ENCODE measurements around the gene LRRN1. TPM values are rescaled to one million over a fixed set of nuclear protein-coding genes. Genes with fewer than 3 reads are reported as not detected.
"Not testable (repeated sequence)": the region's sequence is repeated elsewhere in the genome, so short reads cannot be mapped to it uniquely, and the experiment has no call there.

Gene LRRN1
- total RNA-seq, 1 donor from 2014 or later = 21.4 TPM

DNA sequence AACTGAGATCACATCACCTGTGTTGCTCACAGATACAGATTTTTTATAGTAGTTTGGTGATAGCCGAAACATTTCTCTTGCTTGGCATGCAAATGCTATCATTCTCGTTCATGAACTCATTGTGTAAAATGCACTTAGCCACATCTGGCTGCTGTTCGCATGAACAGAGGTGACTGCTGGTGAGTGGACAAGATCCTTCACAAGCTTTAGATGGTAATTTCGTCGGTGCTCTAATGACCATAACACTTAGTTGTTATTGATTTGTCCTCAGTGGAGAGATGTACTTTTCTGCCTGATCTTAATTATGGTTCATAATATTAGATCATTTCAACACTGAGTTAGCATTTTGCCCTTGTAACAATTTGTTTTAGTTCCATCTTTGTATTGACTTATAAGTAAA lies 13.8 kb downstream of the LRRN1 start:
- DNase-seq = no peak

- DNase-seq = no peak
These were observed 16.0 kb downstream of the LRRN1 start for GRCh38 chr3:3815206-3815605.

DNA sequence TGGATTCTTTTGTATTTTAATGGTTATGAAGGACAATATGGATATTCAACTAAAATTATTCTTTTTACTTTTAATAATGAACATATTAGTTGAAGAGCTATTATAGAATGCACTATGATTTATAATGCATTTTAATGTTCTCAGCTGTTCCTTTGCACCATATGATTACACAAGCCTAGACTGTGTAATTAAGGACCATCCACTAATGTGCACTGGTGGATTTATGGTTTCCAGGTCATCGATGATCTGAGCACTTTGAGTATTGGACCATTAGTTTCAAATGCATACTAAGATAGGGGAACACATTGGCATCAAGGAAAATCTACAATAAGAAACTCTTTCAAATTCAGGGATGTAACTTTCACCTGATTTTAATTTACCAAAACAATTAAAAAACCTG lies 16.8 kb downstream of the LRRN1 start:
- DNase-seq = no peak

DNA sequence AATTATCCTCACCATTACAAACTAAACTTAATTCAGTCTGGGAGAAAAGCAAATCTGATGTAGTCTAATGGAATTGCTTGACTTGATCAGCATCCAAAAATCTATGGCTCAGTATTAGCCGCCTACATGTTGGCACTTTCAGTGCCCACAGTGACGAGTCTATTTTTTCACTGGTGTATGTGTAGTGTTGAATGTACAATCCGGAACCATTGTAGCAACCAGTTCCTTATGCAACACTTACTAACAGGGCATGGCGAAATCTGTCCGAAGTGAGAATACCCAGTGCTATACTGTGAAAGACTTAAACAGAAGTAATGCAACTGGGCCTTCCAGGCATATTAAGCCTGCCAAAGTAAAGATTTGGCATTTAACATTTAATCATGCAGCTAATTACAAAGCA lies 18.6 kb downstream of the LRRN1 start:
- no peak for DNase-seq

DNA sequence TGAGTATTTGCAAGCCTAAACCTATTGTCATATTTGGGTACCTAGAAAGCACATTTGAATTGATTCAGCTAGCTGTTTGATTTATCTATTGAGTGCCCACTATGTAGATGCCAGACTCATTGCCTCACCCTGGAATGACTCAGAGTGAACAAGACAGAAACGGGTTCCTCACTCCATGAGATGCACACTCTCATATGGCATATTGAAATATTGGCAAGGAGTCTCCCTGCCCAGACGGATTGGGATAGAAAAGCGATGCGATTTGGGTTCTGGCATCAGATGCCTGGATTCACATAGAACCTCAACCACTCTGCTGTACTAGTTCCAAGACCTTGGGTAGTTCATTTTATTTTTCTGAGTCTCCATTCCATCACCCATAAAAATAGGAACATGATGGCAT lies 22.5 kb downstream of the LRRN1 start:
- no peak for DNase-seq

DNA sequence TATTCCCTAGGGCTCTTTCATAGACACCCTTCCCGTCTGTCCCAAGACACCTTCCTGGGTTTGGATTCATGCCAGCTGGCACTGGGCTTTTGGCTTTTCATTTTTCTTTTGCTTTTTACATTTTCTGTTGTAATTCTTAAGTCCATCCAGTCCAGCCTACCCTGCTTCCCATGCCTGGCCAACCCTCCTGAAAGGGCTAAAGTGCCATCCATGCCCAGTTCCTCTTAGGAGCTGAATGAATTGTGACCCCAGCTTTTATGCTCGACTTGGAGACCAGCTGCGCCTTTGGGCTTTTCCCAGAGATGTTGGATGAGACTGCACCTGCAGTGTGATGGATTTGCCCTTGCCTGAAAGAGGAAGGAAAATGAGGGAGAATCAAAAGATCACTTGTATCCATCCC lies 25.8 kb downstream of the LRRN1 start:
- no peak for DNase-seq

DNA sequence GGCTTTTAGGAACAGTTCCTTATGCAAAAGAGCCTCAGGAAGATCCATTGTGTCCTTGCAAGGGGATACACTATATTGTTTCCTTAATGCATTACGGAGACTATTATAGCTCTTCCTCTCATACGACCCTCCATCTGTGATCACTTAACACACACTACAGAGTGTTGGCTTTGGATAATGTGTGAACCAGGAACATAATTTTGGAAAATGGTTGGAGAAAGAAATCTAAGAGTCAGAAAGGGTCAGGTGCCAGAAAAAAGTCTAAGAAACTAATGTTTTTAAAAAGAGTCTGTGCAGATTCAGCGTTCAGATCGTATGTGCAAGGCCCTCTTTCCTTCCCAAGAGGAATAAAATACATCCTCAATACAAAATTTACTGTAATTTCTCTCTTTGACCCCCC lies 27.3 kb downstream of the LRRN1 start:
- DNase-seq = no peak

- no peak for DNase-seq
These were observed 27.9 kb downstream of the LRRN1 start for GRCh38 chr3:3827111-3827510.

- DNase-seq = not testable (repeated sequence)
These were observed 29.2 kb downstream of the LRRN1 start for GRCh38 chr3:3828417-3828816.

- no peak for DNase-seq
These were observed 37.6 kb downstream of the LRRN1 start for GRCh38 chr3:3836845-3837244.

- no peak for DNase-seq
These were observed 43.1 kb downstream of the LRRN1 start for GRCh38 chr3:3842356-3842755.

- DNase-seq = no peak
These were observed 49.0 kb downstream of the LRRN1 start for GRCh38 chr3:3847994-3848922.

GRCh38 chr3:3848923-3849275 lies 49.7 kb downstream of the LRRN1 start:
- DNase-seq = no peak

DNA sequence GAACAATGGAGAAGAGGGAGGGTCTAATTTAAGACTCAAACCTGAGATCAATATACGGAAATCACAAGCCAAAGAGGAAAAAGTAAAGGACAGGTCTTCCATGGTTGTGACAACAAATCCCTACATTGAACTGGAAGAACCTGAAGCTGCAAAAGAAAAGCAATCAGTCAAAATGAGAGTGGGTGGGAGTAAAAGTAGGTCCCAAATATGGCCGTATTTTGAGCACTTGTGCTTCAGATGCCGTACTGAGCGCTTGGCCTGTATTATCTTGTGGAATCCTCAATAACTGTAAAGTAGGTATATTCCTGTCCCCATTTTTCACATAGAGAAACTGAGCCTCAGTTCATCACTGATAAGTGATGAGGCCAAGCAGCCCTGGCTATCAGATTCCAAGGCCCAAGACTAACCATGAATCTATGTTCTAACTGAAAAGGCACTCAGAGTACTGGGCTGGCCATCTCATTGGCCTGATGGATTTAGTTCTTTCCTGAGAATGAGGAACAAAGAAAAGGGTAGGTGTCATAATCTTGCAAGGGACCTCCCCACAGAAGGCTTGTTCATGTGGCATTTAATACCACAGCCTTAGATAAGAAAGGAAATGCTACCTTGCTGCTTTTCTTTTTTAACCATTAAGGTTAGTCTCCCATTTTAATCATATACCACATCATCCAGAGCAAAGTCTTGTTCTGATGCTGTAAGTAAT lies 52.5 kb downstream of the LRRN1 start:
- no peak for DNase-seq

DNA sequence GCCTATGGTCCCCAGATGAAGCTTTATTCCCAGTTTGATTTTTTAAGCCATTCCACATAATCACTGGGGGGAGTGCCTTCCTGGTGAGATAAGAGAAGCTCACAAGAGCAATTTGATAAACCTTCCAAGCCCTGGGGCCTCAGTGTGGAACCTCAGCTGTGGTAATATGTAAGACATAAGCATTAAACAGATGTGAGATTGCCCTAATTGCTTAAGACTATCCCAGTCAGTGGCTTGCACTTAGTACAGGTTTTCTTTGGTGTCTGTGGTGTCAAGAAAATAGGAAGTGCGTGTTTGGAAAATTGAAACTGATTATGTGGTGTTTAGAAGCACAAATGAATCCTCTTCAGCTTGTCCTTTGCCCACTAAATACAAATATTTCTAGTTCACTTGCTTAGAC lies 54.3 kb downstream of the LRRN1 start:
- no peak for DNase-seq

DNA sequence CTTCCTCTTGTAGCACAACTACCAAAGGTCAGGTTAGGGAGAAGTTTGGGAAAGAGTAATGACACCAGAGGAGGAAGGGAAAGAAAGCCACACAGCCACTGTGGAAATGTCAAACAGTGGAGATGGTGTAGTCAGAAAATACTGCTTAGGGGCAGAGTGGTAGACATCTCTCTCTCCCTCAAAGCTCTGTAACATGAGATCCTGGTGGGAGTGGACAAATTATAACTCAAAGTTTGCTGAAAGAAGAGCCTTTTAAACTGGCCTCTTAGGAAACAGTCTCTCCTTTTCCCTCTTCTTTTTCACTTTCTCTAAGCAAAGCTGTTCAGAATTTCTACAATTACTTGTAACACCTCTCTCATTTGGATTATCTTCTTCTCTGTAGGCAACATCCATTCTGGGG lies 55.8 kb downstream of the LRRN1 start:
- no peak for DNase-seq

DNA sequence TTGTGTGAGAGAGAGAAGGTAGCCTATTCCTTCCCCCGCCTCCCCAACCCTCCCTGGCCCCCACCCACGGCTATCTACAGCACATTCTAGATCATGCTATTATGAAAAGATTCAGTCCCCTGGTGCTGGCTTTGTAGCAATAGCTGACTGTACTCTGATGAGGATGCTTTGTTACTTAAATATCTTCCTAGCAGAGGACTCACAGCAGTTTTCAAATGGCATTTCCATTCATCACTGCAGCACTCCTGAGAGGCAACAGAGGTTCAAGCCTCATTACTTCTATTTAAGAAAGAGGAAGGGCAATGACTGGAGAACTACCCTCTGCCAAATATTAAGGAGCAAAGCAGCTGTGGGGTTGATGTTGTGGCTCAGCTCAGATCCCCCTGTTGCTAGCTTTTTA lies 61.0 kb downstream of the LRRN1 start:
- DNase-seq = no peak

GRCh38 chr3:3862534-3862933 lies 63.3 kb downstream of the LRRN1 start:
- no peak for DNase-seq

GRCh38 chr3:3875491-3875890 lies 76.3 kb downstream of the LRRN1 start:
- no peak for DNase-seq

- no peak for DNase-seq
These were observed 81.8 kb downstream of the LRRN1 start for GRCh38 chr3:3881050-3881449.

GRCh38 chr3:3887311-3887710 lies 88.1 kb downstream of the LRRN1 start:
- DNase-seq = not testable (repeated sequence)

GRCh38 chr3:3893590-3893989 lies 94.4 kb downstream of the LRRN1 start:
- no peak for DNase-seq

Data from occipital lobe (tissue), 2 donors.